ENCODE measurements around the gene KCTD4. TPM values are rescaled to one million over a fixed set of nuclear protein-coding genes. Genes with fewer than 3 reads are reported as not detected.

KCTD4 gene
- total RNA-seq, 1 donor from 2014 or later = not detected

DNA sequence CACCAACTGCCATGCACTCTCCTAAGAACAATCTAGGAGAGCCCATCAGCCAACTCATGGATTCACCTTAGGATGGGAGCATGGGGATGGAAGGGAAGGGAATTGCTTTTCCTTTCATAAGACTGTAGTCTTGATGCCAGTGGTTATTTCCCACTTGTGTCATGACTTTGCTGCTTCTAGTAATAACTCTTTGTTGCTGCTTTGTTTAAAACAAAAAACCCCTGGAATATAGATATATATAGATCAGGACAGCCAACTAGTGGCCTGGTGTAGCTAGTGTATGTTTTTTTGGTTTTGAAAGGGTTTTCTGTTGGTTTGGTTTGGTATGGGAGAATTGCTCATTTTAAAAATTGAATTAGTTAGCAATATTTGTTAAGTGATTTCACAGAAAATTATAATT, 39.3 kb upstream of the KCTD4 start:
- H3K36me3 Mint-ChIP-seq (ENCODE audit: low read depth) = peaks cover 7% of the 10 kb centered on the region
- H3K4me3 Mint-ChIP-seq = no peak overlapping the region
- POLR2A ChIA-PET = interaction anchor here (0.6 kb wide), 1 partner anchor 154 kb away, joined by 11 read pairs; no protein-coding TSS in a partner anchor
- H3K4me1 Mint-ChIP-seq = no peaks in the 10 kb centered on the region
- intact Hi-C loops (cut with micrococcal nuclease) = no loop called here
- no peak overlapping the region for H3K27ac Mint-ChIP-seq
- H3K9me3 Mint-ChIP-seq = no peaks in the 10 kb centered on the region
- no peak for DNase-seq
- ATAC-seq (ENCODE audit: low read depth) = no peak
- TF ChIP-seq, protein P1, sequence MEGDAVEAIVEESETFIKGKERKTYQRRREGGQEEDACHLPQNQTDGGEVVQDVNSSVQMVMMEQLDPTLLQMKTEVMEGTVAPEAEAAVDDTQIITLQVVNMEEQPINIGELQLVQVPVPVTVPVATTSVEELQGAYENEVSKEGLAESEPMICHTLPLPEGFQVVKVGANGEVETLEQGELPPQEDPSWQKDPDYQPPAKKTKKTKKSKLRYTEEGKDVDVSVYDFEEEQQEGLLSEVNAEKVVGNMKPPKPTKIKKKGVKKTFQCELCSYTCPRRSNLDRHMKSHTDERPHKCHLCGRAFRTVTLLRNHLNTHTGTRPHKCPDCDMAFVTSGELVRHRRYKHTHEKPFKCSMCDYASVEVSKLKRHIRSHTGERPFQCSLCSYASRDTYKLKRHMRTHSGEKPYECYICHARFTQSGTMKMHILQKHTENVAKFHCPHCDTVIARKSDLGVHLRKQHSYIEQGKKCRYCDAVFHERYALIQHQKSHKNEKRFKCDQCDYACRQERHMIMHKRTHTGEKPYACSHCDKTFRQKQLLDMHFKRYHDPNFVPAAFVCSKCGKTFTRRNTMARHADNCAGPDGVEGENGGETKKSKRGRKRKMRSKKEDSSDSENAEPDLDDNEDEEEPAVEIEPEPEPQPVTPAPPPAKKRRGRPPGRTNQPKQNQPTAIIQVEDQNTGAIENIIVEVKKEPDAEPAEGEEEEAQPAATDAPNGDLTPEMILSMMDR (IDR thresholded peaks at IDR 0.05) = no peak
- H3K27me3 Mint-ChIP-seq = no peaks in the 10 kb centered on the region
- CTCF ChIA-PET = no interaction called here

DNA sequence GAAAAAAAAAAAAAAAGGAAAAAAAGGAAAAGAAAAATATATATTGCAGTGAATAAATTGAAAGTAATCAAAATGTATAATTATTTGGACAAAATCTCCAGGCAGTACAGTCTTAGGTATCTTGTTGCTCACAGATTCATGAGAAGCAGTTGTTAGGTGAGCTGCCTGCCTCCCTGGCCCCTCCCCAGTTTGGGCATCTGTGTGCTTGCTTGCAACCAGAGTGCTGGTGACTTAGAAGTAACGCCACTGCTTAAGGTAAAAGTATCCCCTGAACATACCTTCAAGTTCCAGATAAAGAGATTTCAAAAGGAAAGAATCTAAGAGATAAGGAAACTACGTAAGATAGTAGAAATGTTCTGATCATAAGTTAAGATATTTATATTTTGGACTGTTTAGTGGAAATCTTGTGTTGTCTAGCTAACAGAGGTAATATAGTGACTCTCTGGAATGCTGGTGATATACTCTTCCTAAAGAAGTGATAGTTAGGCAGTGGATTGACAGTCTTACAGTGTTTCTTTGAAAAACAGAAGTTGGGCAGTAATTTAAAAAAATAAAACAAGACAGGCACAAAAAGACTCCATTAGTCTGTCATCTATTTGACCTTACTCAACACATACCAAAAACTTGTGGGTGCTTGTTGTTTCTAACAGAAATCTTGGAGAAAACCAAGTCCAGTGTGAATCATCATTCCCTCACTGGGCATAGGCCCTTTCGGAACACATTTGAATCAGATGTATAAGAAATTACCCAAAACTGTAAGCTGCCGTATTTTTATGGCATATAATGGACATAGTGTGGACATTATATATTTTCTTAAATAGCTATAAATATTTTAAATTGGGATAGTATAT, 38.3 kb upstream of the KCTD4 start:
- H3K36me3 Mint-ChIP-seq (ENCODE audit: low read depth) = peaks cover 7% of the 10 kb centered on the region
- intact Hi-C loops (cut with micrococcal nuclease) = no loop called here
- H3K9me3 Mint-ChIP-seq = no peaks in the 10 kb centered on the region
- ChIA-PET POLR2A (interaction anchor here (0.6 kb wide), 1 partner anchor 153 kb away, joined by 11 read pairs; no protein-coding TSS in a partner anchor), CTCF (no interaction called here)
- H3K4me3 Mint-ChIP-seq = no peak overlapping the region
- no peaks in the 10 kb centered on the region for H3K4me1 Mint-ChIP-seq
- no peak for DNase-seq
- no peak for ATAC-seq (ENCODE audit: low read depth)
- TF ChIP-seq, protein P1 (IDR thresholded peaks at IDR 0.05) = no peak
- no peaks in the 10 kb centered on the region for H3K27me3 Mint-ChIP-seq
- no peak overlapping the region for H3K27ac Mint-ChIP-seq

DNA sequence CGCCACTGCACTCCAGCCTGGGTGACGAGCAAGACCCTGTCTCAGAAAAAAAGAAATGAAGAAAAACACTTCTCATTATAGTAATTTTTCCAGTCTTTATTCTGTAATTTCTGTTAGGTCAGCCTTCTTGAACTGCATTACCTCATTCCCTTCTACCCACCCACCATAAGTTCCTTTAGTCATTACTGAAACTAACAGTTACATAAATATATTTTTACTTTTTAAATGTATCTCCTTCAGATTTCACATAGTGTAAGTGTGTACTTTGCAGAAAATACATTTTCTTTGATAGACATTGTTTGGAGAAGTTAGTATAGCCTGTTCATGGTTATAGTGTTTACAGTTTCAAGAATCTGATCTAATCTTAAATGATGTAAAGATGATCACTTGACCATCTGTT, 31.7 kb upstream of the KCTD4 start:
- peaks cover 3% of the 10 kb centered on the region for H3K4me1 Mint-ChIP-seq
- ChIA-PET POLR2A (no interaction called here), CTCF (no interaction called here)
- ATAC-seq (ENCODE audit: low read depth) (no peak), DNase-seq (no peak)
- H3K36me3 Mint-ChIP-seq (ENCODE audit: low read depth) = peaks cover 14% of the 10 kb centered on the region
- H3K9me3 Mint-ChIP-seq = no peaks in the 10 kb centered on the region
- intact Hi-C loops (cut with micrococcal nuclease) = no loop called here
- TF ChIP-seq, protein P1 (IDR thresholded peaks at IDR 0.05) = no peak
- no peak overlapping the region for H3K27ac Mint-ChIP-seq
- H3K4me3 Mint-ChIP-seq = no peak overlapping the region
- no peaks in the 10 kb centered on the region for H3K27me3 Mint-ChIP-seq

DNA sequence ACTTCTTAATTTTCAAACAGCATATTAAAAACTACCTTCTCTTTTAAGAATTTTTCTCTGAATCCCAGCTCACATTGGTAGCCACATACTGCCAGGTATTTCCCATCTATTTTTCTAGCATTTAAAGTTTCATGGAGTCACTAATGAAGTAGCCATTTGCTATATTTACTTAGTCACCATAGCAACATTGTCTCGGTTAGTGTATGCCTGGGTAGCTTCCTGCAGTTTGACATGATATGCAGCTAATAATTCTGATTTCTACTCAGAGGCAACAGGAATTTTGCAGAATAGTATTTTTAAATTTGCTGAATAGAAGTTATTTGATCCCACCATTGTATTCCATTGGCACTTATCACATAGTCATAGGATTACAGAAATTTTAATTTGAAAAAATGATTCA, 30.9 kb upstream of the KCTD4 start:
- Mint-ChIP-seq H3K4me1 (peaks cover 3% of the 10 kb centered on the region), H3K4me3 (no peak overlapping the region), H3K36me3 (ENCODE audit: low read depth) (peaks cover 14% of the 10 kb centered on the region), H3K27me3 (no peaks in the 10 kb centered on the region), H3K9me3 (no peaks in the 10 kb centered on the region), H3K27ac (no peak overlapping the region)
- ChIA-PET CTCF (no interaction called here), POLR2A (no interaction called here)
- ATAC-seq (ENCODE audit: low read depth) (no peak), DNase-seq (no peak)
- intact Hi-C loops (cut with micrococcal nuclease) = no loop called here
- TF ChIP-seq, protein P1 (IDR thresholded peaks at IDR 0.05) = no peak

DNA sequence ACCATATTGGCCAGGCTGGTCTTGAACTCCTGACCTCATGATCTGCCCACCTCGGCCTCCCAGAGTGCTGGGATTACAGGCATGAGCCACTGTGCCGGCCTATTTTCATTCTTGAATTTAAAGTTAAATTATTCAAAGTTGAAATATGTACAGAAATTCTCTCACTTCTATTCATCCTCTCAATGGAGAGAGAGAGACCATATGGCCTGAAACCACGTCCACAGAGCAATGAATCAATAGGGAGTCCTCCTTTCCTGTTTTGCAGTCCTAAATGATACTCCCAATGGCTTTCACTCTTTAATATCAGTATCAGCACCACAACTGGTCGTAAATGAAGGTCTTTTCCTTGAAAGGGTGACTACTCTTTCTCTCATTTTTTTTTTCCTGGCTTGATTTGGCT, 30.5 kb upstream of the KCTD4 start:
- H3K9me3 Mint-ChIP-seq = no peaks in the 10 kb centered on the region
- no peak overlapping the region for H3K4me3 Mint-ChIP-seq
- ChIA-PET POLR2A (no interaction called here), CTCF (no interaction called here)
- TF ChIP-seq, protein P1 (IDR thresholded peaks at IDR 0.05) = no peak
- H3K4me1 Mint-ChIP-seq = peaks cover 3% of the 10 kb centered on the region
- ATAC-seq (ENCODE audit: low read depth) (no peak), DNase-seq (no peak)
- intact Hi-C loops (cut with micrococcal nuclease) = no loop called here
- peaks cover 14% of the 10 kb centered on the region for H3K36me3 Mint-ChIP-seq (ENCODE audit: low read depth)
- H3K27ac Mint-ChIP-seq = no peak overlapping the region
- no peaks in the 10 kb centered on the region for H3K27me3 Mint-ChIP-seq
